GM18951 (cell line): ENCODE results near the gene MAGEA2.
"Not testable (repeated sequence)": the region's sequence is repeated elsewhere in the genome, so short reads cannot be mapped to it uniquely, and the experiment has no call there.

Experiments
- POLR2A ChIP-seq: IDR thresholded peaks from 4 replicates; pipeline ENCODE4 v1.6.1; 2011; ENCODE audit warnings: mild to moderate bottlenecking; ENCODE audit not compliant: insufficient read length, insufficient read depth; ENCODE audit errors: extremely low read depth
- in situ Hi-C: fragments of 300-500 bp; cut with MboI; formaldehyde crosslinking; loops from one replicate; pipeline ENCODE4 v1.12.0; 2022; ENCODE audit warnings: low sequenced_read_pairs, mixed read lengths, inconsistent platforms; ENCODE audit not compliant: unreplicated experiment

The MAGEA2 gene

GRCh38 chrX:152733261-152733975 lies 20.2 kb downstream of the MAGEA2 start, which contains the start of the genes CSAG1 and MAGEA12:
CSAG1 (minus strand) TSS chrX:152733721; CDS start chrX:152732460, 1,261 bp downstream.
MAGEA12 (plus strand) TSS chrX:152733757; CDS start chrX:152736162, 2,405 bp downstream.
- no peak for TF ChIP-seq POLR2A
- in situ Hi-C loops: no loop called here

- in situ Hi-C loops: no loop called here
These were observed 28.2 kb downstream of the MAGEA2 start for GRCh38 chrX:152725409-152725808.

GRCh38 chrX:152713815-152714787 lies 39.5 kb downstream of the MAGEA2 start, which contains the start of gene MAGEA2B:
MAGEA2B (plus strand) TSS chrX:152714628; CDS start chrX:152717107, 2,479 bp downstream.
- in situ Hi-C loops: not testable (repeated sequence)

More at GRCh38 chrX:152725409-152725808, 28.2 kb downstream of the MAGEA2 start:
- no peak for TF ChIP-seq POLR2A

- in situ Hi-C loops: not testable (repeated sequence)
These were observed 40.4 kb downstream of the MAGEA2 start for GRCh38 chrX:152713195-152713594.

- in situ Hi-C loops: not testable (repeated sequence)
These were observed 44.5 kb downstream of the MAGEA2 start, which contains the start of gene CSAG2 for GRCh38 chrX:152709173-152709572. CSAG2 (minus strand) TSS chrX:152709273; CDS start chrX:152709112, 161 bp downstream.

- in situ Hi-C loops: not testable (repeated sequence)
These were observed 47.1 kb downstream of the MAGEA2 start for GRCh38 chrX:152706500-152706899.

GRCh38 chrX:152700390-152700789 lies 53.3 kb downstream of the MAGEA2 start:
- in situ Hi-C loops: loop anchor here (5.0 kb wide), 1 partner anchor 67 kb away; the partner anchor contains the start of gene MAGEA6
